WTC11 (cell line): ENCODE data around the gene EIF2D.

Source experiments
- CREB1 ChIP-seq: sonication (generic); formaldehyde crosslinking; IDR thresholded peaks from 2 replicates; pipeline ENCODE4 v1.8.0; 2023; ENCODE audit warnings: mild to moderate bottlenecking, missing genetic modification reagents
- CTCF ChIP-seq: fragments of 200-600 bp; IDR thresholded peaks from 2 replicates; pipeline ENCODE4 v1.8.0; 2022; ENCODE audit warnings: antibody characterized with exemption
- E2F4 ChIP-seq: sonication (generic); formaldehyde crosslinking; IDR thresholded peaks from 2 replicates; pipeline ENCODE4 v1.8.1; 2022; ENCODE audit warnings: low read depth, mild to moderate bottlenecking, moderate library complexity, missing genetic modification reagents, borderline replicate concordance
- ETV6 ChIP-seq: sonication (generic); formaldehyde crosslinking; IDR thresholded peaks from 2 replicates; pipeline ENCODE4 v1.8.1; 2022; ENCODE audit warnings: mild to moderate bottlenecking, missing genetic modification reagents
- FOXP4 ChIP-seq: sonication (generic); formaldehyde crosslinking; IDR thresholded peaks from 2 replicates; pipeline ENCODE4 v1.8.0; 2022; ENCODE audit warnings: mild to moderate bottlenecking, missing genetic modification reagents
- HMGA2 ChIP-seq: fragments of 250-450 bp; sonication (Bioruptor Pico); IDR thresholded peaks from 2 replicates; pipeline ENCODE4 v1.4.0; 2021; ENCODE audit warnings: mild to moderate bottlenecking, moderate library complexity
- NFATC4 ChIP-seq: fragments of 250-450 bp; sonication (Bioruptor Pico); IDR thresholded peaks from 2 replicates; pipeline ENCODE4 v1.9.0; 2021; ENCODE audit warnings: mild to moderate bottlenecking
- SMAD4 ChIP-seq: sonication (generic); formaldehyde crosslinking; IDR thresholded peaks from 2 replicates; pipeline ENCODE4 v1.8.0; 2022; ENCODE audit warnings: mild to moderate bottlenecking, missing genetic modification reagents
- SP1 ChIP-seq: sonication (generic); formaldehyde crosslinking; conservative IDR thresholded peaks from 2 replicates; pipeline ENCODE4 v1.8.1; 2022; ENCODE audit warnings: missing genetic modification reagents
- USF2 ChIP-seq: sonication (generic); formaldehyde crosslinking; IDR thresholded peaks from 2 replicates; pipeline ENCODE4 v1.8.1; 2023; ENCODE audit warnings: mild to moderate bottlenecking, missing genetic modification reagents, moderate library complexity
- ZNF121 ChIP-seq: sonication (generic); formaldehyde crosslinking; IDR thresholded peaks from 2 replicates; pipeline ENCODE4 v1.8.0; 2023; ENCODE audit warnings: missing genetic modification reagents
- ZNF416 ChIP-seq: fragments of 250-450 bp; sonication (Bioruptor Pico); IDR thresholded peaks from 2 replicates; pipeline ENCODE4 v1.9.0; 2021; ENCODE audit warnings: mild to moderate bottlenecking, inconsistent platforms

GRCh38 chr1:206635978-206636345 is 23.7 kb upstream of the EIF2D start:
- TF ChIP-seq CTCF, result no peak
- no peak for TF ChIP-seq SMAD4 (CRISPR knock-in tag)
- TF ChIP-seq SP1 (CRISPR knock-in tag), result no peak
- TF ChIP-seq ZNF416 (CRISPR knock-in tag), result no peak
- no peak for TF ChIP-seq ETV6 (CRISPR knock-in tag)
- TF ChIP-seq FOXP4, result no peak
- no peak for TF ChIP-seq HMGA2 (CRISPR knock-in tag)
- no peak for TF ChIP-seq ZNF121 (CRISPR knock-in tag)
- no peak for TF ChIP-seq E2F4
- no peak for TF ChIP-seq USF2 (CRISPR knock-in tag)
- no peak for TF ChIP-seq CREB1 (CRISPR knock-in tag)
- no peak for TF ChIP-seq NFATC4
